Inflammatory macrophage treated with lipopolysaccharide for 4 hours (primary cell): ENCODE measurements around the gene FCHSD1.
A peak's percentile ranks its signal among the peaks of the same experiment; 100 is the strongest.
"Not testable (repeated sequence)": the region's sequence is repeated elsewhere in the genome, so short reads cannot be mapped to it uniquely, and the experiment has no call there.

Experiments
- DNase-seq: peaks from one replicate; pipeline ENCODE4 v3.0.0-alpha.2; 2020

FCHSD1 gene

GRCh38 chr5:141615991-141616720, 35.1 kb downstream of the FCHSD1 start:
- DNase-seq, result no peak

- no peak for DNase-seq
Observed at GRCh38 chr5:141613344-141613743, 37.9 kb downstream of the FCHSD1 start.

DNA sequence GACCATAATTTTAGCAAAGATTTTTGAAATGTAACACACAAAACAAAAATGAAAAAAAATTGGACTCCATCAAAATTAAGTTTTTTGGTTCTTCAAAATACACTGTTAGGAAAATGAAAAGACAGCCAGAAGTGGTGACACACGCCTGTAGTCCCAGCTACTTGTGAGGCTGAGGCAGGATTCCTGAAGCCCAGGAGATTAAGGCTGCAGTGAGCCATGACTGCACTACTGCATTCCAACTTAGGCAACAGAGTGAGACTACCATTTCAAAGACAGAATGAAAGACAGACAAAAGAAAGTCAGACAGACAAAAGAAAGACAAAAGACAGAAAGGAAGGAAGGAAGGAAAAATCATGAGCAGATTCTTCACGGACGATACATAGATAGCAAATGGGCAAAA, 39.9 kb downstream of the FCHSD1 start:
- no peak for DNase-seq

DNA sequence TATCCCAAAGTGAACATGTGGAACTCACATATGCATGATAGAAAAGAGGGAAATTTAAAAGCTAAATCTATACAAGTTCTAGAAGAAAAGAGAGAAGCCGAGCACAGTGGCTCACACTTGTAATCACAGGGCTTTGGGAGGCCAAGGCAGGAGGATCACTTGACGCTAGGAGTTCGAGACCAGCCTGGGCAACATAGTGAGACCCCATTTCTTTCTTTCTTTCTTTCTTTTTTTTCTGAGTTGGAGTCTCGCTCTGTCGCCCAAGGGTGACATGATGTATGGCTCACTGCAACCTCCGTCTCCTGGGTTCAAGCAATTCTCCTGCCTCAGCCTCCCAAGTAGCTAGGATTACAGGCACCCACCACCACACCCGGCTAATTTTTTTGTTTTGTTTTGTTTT, 41.3 kb downstream of the FCHSD1 start:
- not testable (repeated sequence) for DNase-seq

DNA sequence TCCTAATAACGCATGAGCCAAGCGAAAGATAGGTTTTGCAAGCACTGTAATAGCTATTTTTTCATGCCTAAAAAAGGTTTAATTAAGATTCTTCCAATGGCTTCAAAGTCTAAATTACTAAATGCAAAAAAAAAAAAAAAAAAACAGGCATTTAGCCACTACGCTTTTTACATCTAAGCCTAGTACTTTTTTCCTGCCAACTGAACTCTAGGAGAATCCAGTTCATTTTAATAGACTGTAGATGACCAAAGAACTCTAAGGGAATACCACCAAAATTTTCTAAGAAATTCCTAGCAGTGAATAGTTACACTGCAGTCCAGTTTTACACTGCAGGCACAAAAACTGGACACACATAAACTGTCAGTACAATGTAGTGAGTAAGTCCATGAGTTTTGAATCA, 42.2 kb downstream of the FCHSD1 start:
- no peak for DNase-seq

DNA sequence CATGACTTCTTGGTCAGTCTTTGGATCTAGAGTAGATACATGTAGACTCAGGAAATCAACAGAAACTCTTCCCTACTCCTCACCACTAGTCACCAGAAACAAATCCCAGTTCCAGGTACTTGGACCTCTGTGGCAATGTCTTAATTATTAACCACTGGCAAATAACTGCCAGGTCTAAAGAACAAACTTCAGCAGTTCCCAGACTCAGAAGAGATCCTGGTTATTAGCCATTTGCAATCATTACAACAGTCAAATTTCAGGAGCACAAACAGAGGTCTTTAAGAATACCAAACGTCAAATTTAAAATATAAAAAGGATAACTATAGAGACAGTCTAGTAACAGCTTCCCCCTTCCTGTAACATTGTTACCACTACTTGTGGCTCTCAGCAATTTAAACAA, 42.7 kb downstream of the FCHSD1 start:
- DNase-seq, result no peak

GRCh38 chr5:141608046-141608445, 43.2 kb downstream of the FCHSD1 start:
- no peak for DNase-seq

- DNase-seq, result peak; percentile 93
Observed at GRCh38 chr5:141605523-141606277, 45.5 kb downstream of the FCHSD1 start.

DNA sequence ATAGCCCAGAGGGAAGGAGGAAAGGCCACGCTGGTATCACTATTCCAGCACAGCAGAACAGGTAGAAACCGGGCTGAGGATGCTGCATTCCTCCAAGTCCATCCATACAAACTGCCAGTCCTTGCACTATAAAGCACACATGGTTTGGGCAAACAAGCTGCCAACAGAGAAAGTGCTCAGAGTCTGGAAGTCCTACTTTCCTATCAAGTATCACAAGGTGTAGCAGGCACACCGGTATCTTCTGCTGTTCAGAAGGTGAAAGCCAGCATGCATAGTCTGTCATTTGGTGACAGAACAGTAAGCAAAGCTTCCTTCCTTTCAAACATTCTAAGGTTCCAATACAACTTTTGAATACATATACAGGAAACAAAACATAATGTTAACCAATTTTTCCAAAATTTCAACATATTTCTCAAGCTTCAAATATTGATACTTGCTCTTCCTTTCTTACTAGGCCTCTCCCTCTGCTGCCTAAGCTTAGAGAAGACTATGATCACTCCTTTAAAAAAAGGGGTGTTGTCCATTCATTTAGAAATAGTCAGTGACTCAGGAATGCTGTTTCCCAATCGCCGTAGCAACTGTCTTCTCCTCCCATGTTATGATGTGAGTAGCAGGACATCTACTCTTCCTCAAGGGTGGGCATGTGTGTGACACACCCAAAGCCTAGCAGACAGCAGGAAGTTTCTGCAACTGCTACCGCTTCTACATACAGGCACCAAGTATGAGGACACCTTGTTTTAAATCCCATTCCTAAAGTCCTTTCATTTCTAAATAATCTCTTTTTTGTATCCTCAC, 47.1 kb downstream of the FCHSD1 start:
- peak; percentile 99 for DNase-seq

DNA sequence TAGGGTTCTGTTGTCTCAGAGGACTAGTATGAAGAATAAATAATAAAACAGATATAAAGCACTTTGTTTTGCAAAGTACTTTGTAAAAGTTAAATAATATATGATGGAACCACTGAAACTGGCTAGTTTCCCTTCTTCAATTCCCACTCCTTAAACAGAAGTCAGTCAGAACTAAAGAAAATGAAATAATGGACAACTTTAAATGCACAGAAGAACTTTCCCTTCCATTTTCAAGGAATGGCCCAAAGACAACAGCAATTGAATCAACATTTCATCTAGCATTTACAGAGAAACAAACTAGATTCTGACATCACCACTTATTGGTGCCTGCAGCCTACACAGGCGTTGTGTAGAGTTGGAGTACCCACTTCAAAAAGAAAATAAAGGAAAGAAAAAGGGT, 48.6 kb downstream of the FCHSD1 start:
- DNase-seq, result peak; percentile 53

DNA sequence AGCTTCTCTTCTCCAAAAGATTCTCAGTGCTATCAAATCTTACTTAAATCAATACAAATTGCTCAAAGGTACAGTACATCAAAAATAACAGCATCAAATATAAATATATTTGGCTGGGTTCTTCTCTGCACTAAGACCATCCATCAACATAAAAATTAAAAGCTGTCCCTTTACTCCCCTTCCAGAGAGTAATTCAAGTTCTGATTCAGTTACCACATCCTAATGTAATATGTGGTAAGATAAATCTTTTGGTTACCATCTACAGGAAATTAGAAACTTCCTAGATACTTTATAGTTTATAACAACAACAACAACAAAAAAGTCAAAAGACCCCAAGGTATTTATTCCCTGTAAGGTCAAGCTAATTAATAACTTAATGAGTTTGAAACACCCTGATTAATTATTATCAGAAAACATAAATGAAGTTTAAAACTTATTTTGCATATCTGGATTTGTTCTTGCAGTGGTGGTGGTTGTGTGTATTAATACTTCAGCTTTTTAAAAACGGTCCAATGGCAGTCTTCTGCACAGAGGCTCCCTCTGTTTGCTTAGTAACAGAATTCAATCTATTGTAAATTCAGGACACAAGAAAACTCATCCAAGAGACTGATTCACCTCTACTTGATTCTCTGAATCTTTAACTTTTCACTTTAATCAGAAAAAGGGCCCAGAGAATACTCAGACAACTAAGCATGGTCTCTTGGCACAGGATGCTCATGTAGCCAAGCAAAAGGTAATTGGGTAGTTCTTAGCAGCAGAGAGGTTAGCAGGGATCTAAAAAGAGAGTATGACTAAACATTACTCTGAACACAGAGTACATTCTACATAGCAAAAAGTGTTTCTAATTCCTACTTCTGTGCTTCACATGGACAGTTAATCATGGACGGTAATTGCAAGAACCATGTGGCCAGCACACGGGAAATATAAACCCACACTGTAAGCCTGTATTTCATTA, 52.5 kb downstream of the FCHSD1 start:
- peak; percentile 33 for DNase-seq

DNA sequence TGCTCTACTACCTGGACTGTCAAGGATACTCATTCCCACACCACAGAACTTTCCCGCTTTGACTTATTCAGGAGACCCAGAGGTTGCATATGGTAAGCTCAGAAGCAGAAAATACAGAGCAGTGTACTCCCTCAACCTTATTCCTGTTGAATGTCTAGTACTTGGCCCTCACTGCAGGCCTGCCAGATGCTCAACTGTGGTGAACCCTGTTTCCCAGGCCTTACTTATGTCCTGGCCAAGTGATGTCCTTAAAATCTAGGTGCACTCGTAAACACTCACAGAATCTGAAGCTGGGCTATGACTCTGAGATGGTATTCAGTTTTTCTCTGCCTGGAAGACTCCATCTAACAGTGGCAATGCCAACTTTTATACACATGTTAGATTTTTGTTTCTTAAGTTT, 53.4 kb downstream of the FCHSD1 start:
- no peak for DNase-seq

DNA sequence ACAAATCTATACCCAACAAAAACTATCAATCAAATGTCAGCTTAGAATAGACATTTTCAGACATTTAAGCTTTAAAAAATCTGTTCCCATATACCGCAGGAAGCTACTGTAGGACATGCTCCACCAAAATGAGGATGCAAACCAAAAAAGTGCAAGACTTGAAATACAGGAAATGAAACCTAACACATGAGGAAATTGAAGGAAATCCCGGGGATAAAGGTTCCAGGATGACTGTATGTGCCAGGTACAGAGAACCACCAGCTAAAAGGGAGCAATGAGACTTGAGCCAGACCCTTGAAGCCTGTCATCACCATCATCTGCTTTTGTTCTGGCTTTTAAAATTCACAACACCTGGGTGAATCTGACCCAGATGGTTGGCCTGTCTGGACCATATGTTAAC, 53.8 kb downstream of the FCHSD1 start:
- DNase-seq, result peak; percentile 78

- DNase-seq, result no peak
Observed at GRCh38 chr5:141596867-141597266, 54.4 kb downstream of the FCHSD1 start.

GRCh38 chr5:141590127-141590526, 61.1 kb downstream of the FCHSD1 start:
- peak; percentile 82 for DNase-seq
